EL (cell line): ENCODE measurements around the gene CD52.
"Not testable (repeated sequence)": the region's sequence is repeated elsewhere in the genome, so short reads cannot be mapped to it uniquely, and the experiment has no call there.

Experiments
- DNase-seq: peaks from one replicate; pipeline ENCODE4 v3.0.0-alpha.2; 2016

The CD52 gene

GRCh38 chr1:26302733-26303405, 14.9 kb upstream of the CD52 start:
- DNase-seq = peak; percentile 94

- no peak for DNase-seq
Measured at GRCh38 chr1:26305667-26306289, 12.0 kb upstream of the CD52 start.

GRCh38 chr1:26306290-26307229, 11.2 kb upstream of the CD52 start, which contains the start of gene UBXN11:
Gene UBXN11 (minus strand): TSS chr1:26306636. CDS start chr1:26302883, 3,753 bp downstream.
- DNase-seq = peak; percentile 97

- no peak for DNase-seq
Measured at GRCh38 chr1:26307363-26307781, 10.4 kb upstream of the CD52 start.

GRCh38 chr1:26307966-26308899, 9.5 kb upstream of the CD52 start:
- DNase-seq = not testable (repeated sequence)

- no peak for DNase-seq
Measured at GRCh38 chr1:26314501-26314900, 3.3 kb upstream of the CD52 start.

GRCh38 chr1:26315874-26316850, 1.6 kb upstream of the CD52 start:
- DNase-seq = no peak

- DNase-seq = no peak
Measured at GRCh38 chr1:26317146-26317545, 612 bp upstream of the CD52 start.

GRCh38 chr1:26318338-26319064, 743 bp downstream of the CD52 start:
- DNase-seq = no peak

GRCh38 chr1:26320896-26321295, 3.1 kb downstream of the CD52 start:
- no peak for DNase-seq

GRCh38 chr1:26321315-26322041, 3.7 kb downstream of the CD52 start:
- DNase-seq = peak; percentile 84

GRCh38 chr1:26322042-26322331, 4.2 kb downstream of the CD52 start:
- DNase-seq = no peak

GRCh38 chr1:26323382-26323781, 5.6 kb downstream of the CD52 start:
- DNase-seq = no peak

GRCh38 chr1:26324550-26324949, 6.8 kb downstream of the CD52 start:
- DNase-seq = no peak

GRCh38 chr1:26327956-26328362, 10.2 kb downstream of the CD52 start:
- DNase-seq = no peak

- DNase-seq = no peak
Measured at GRCh38 chr1:26328597-26328996, 10.8 kb downstream of the CD52 start.

GRCh38 chr1:26329380-26329779, 11.6 kb downstream of the CD52 start:
- not testable (repeated sequence) for DNase-seq

- no peak for DNase-seq
Measured at GRCh38 chr1:26330276-26330675, 12.5 kb downstream of the CD52 start.

GRCh38 chr1:26333312-26333711, 15.6 kb downstream of the CD52 start:
- not testable (repeated sequence) for DNase-seq
